ENCODE data around the gene FALEC. TPM values are rescaled to one million over a fixed set of nuclear protein-coding genes. Genes with fewer than 3 reads are reported as not detected.

The FALEC gene
- total and polyA plus RNA-seq, 2 experiments from 2014 or later: 1.7 TPM; not detected in 1

DNA sequence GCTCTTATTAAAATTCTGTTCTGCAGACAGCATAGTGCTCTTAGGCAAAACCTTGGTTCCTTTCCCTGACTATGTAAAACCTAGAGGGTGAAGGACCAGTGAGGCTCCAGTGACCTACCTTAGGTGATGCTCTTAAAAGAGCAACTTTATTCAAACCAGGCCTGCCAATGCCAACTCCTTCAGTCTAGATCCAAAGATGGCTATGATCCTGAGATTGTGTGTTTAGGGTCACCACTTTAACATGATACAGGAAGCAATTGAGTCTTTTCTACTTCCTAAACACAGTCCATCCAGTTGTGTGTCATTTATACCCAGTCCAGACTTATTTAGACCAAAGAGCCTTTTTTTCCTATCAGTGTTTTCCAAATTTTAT lies 53.0 kb downstream of the FALEC start:
- H3K4me3 ChIP-seq: peak overlapping the region; percentile 31
- ATAC-seq: peak; percentile 1; the same call in 2 of the 3 replicates

More for the DNA sequence above, 53.0 kb downstream of the FALEC start:
- Mint-ChIP-seq H3K27me3 (ENCODE audit: insufficient read depth, low read depth, poor library complexity) (peaks cover 59% of the 10 kb centered on the region), H3K9me3 (no peaks in the 10 kb centered on the region), H3K4me3 (peak overlapping the region; percentile 61), H3K4me1 (peaks cover 66% of the 10 kb centered on the region), H3K36me3 (ENCODE audit: low read depth) (peaks cover 42% of the 10 kb centered on the region), H3K27ac (peak overlapping the region; percentile 97)
- no peaks in the 10 kb centered on the region for H3K9me2 ChIP-seq (ENCODE audit: insufficient read depth)
- peak overlapping the region; percentile 100 for H3K27ac ChIP-seq (ENCODE audit: low read depth)
- no peak overlapping the region for H2AFZ ChIP-seq
- no peaks in the 10 kb centered on the region for H3K27me3 ChIP-seq (ENCODE audit: insufficient read depth)
- peaks cover 39% of the 10 kb centered on the region for H3F3A ChIP-seq (replicated peaks; ENCODE audit: low read depth)
- TF ChIP-seq, protein P1, sequence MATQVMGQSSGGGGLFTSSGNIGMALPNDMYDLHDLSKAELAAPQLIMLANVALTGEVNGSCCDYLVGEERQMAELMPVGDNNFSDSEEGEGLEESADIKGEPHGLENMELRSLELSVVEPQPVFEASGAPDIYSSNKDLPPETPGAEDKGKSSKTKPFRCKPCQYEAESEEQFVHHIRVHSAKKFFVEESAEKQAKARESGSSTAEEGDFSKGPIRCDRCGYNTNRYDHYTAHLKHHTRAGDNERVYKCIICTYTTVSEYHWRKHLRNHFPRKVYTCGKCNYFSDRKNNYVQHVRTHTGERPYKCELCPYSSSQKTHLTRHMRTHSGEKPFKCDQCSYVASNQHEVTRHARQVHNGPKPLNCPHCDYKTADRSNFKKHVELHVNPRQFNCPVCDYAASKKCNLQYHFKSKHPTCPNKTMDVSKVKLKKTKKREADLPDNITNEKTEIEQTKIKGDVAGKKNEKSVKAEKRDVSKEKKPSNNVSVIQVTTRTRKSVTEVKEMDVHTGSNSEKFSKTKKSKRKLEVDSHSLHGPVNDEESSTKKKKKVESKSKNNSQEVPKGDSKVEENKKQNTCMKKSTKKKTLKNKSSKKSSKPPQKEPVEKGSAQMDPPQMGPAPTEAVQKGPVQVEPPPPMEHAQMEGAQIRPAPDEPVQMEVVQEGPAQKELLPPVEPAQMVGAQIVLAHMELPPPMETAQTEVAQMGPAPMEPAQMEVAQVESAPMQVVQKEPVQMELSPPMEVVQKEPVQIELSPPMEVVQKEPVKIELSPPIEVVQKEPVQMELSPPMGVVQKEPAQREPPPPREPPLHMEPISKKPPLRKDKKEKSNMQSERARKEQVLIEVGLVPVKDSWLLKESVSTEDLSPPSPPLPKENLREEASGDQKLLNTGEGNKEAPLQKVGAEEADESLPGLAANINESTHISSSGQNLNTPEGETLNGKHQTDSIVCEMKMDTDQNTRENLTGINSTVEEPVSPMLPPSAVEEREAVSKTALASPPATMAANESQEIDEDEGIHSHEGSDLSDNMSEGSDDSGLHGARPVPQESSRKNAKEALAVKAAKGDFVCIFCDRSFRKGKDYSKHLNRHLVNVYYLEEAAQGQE (IDR thresholded peaks at IDR 0.05; ENCODE audit: unreplicated experiment): no peak
- no peak for TF ChIP-seq EZH2phosphoT487 (IDR thresholded peaks at IDR 0.05; ENCODE audit: unreplicated experiment)
- TF ChIP-seq POLR2AphosphoS5 (IDR thresholded peaks at IDR 0.05; ENCODE audit: low read depth): no peak
- TF ChIP-seq ZNF331 (CRISPR knock-in tag; IDR thresholded peaks at IDR 0.05; ENCODE audit: low read depth): no peak
- no peak for TF ChIP-seq NANOG (IDR thresholded peaks at IDR 0.05; ENCODE audit: borderline replicate concordance)
- TF ChIP-seq, protein P2, sequence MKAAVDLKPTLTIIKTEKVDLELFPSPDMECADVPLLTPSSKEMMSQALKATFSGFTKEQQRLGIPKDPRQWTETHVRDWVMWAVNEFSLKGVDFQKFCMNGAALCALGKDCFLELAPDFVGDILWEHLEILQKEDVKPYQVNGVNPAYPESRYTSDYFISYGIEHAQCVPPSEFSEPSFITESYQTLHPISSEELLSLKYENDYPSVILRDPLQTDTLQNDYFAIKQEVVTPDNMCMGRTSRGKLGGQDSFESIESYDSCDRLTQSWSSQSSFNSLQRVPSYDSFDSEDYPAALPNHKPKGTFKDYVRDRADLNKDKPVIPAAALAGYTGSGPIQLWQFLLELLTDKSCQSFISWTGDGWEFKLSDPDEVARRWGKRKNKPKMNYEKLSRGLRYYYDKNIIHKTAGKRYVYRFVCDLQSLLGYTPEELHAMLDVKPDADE (IDR thresholded peaks at IDR 0.05): no peak
- no peak for TF ChIP-seq STAT1 (IDR thresholded peaks at IDR 0.05; ENCODE audit: unreplicated experiment)
- TF ChIP-seq, protein P3, sequence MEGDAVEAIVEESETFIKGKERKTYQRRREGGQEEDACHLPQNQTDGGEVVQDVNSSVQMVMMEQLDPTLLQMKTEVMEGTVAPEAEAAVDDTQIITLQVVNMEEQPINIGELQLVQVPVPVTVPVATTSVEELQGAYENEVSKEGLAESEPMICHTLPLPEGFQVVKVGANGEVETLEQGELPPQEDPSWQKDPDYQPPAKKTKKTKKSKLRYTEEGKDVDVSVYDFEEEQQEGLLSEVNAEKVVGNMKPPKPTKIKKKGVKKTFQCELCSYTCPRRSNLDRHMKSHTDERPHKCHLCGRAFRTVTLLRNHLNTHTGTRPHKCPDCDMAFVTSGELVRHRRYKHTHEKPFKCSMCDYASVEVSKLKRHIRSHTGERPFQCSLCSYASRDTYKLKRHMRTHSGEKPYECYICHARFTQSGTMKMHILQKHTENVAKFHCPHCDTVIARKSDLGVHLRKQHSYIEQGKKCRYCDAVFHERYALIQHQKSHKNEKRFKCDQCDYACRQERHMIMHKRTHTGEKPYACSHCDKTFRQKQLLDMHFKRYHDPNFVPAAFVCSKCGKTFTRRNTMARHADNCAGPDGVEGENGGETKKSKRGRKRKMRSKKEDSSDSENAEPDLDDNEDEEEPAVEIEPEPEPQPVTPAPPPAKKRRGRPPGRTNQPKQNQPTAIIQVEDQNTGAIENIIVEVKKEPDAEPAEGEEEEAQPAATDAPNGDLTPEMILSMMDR (conservative IDR thresholded peaks at IDR 0.05; ENCODE audit: low read depth in 2 of 2): no peak
- TF ChIP-seq CREB1 (CRISPR knock-in tag; IDR thresholded peaks at IDR 0.05; ENCODE audit: low read depth): no peak
- TF ChIP-seq JUNB (IDR thresholded peaks at IDR 0.05; ENCODE audit: unreplicated experiment): no peak
- no peak for TF ChIP-seq EZH2 (IDR thresholded peaks at IDR 0.05; ENCODE audit: low read depth, unreplicated experiment)
- TF ChIP-seq ZNF114 (CRISPR knock-in tag; IDR thresholded peaks at IDR 0.05): no peak
- TF ChIP-seq, protein P4, sequence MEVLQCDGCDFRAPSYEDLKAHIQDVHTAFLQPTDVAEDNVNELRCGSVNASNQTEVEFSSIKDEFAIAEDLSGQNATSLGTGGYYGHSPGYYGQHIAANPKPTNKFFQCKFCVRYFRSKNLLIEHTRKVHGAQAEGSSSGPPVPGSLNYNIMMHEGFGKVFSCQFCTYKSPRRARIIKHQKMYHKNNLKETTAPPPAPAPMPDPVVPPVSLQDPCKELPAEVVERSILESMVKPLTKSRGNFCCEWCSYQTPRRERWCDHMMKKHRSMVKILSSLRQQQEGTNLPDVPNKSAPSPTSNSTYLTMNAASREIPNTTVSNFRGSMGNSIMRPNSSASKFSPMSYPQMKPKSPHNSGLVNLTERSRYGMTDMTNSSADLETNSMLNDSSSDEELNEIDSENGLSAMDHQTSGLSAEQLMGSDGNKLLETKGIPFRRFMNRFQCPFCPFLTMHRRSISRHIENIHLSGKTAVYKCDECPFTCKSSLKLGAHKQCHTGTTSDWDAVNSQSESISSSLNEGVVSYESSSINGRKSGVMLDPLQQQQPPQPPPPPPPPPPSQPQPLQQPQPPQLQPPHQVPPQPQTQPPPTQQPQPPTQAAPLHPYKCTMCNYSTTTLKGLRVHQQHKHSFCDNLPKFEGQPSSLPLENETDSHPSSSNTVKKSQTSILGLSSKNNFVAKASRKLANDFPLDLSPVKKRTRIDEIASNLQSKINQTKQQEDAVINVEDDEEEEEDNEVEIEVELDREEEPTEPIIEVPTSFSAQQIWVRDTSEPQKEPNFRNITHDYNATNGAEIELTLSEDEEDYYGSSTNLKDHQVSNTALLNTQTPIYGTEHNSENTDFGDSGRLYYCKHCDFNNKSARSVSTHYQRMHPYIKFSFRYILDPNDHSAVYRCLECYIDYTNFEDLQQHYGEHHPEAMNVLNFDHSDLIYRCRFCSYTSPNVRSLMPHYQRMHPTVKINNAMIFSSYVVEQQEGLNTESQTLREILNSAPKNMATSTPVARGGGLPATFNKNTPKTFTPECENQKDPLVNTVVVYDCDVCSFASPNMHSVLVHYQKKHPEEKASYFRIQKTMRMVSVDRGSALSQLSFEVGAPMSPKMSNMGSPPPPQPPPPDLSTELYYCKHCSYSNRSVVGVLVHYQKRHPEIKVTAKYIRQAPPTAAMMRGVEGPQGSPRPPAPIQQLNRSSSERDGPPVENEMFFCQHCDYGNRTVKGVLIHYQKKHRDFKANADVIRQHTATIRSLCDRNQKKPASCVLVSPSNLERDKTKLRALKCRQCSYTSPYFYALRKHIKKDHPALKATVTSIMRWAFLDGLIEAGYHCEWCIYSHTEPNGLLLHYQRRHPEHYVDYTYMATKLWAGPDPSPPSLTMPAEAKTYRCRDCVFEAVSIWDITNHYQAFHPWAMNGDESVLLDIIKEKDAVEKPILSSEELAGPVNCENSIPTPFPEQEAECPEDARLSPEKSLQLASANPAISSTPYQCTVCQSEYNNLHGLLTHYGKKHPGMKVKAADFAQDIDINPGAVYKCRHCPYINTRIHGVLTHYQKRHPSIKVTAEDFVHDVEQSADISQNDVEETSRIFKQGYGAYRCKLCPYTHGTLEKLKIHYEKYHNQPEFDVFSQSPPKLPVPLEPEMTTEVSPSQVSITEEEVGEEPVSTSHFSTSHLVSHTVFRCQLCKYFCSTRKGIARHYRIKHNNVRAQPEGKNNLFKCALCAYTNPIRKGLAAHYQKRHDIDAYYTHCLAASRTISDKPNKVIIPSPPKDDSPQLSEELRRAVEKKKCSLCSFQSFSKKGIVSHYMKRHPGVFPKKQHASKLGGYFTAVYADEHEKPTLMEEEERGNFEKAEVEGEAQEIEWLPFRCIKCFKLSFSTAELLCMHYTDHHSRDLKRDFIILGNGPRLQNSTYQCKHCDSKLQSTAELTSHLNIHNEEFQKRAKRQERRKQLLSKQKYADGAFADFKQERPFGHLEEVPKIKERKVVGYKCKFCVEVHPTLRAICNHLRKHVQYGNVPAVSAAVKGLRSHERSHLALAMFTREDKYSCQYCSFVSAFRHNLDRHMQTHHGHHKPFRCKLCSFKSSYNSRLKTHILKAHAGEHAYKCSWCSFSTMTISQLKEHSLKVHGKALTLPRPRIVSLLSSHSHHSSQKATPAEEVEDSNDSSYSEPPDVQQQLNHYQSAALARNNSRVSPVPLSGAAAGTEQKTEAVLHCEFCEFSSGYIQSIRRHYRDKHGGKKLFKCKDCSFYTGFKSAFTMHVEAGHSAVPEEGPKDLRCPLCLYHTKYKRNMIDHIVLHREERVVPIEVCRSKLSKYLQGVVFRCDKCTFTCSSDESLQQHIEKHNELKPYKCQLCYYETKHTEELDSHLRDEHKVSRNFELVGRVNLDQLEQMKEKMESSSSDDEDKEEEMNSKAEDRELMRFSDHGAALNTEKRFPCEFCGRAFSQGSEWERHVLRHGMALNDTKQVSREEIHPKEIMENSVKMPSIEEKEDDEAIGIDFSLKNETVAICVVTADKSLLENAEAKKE (CRISPR knock-in tag; IDR thresholded peaks at IDR 0.05): no peak
- peaks cover 36% of the 10 kb centered on the region for H3K4me1 ChIP-seq (ENCODE audit: insufficient read depth)
- peaks cover 58% of the 10 kb centered on the region for H3K79me2 ChIP-seq (replicated peaks; ENCODE audit: insufficient read depth)
- DNase-seq (ENCODE audit: low spot score): no peak
- H3K4me2 ChIP-seq: peak overlapping the region; percentile 58
- peaks cover 6% of the 10 kb centered on the region; the same call in 1 of the 2 replicates for H4K20me1 ChIP-seq (replicated peaks; ENCODE audit: insufficient read depth)
- peaks cover 8% of the 10 kb centered on the region for H3K36me3 ChIP-seq (ENCODE audit: insufficient read depth)

Data from GM23338 (cell line).